OCI-LY7 (cell line): Measurements from ENCODE around the gene TEK. TPM values are rescaled to one million over a fixed set of nuclear protein-coding genes. Genes with fewer than 3 reads are reported as not detected.

Source experiments
- BruUV-seq: library from RNA; stranded (reverse); fragments of 400-500 nt; replicated peaks from 2 replicates; lab custom pipeline; 2021; lab: Mats Ljungman, UMichigan
- CTCF ChIA-PET: fragments of 300-600 bp; sonication (Branson Sonifier 250); formaldehyde crosslinking; loops from one replicate; lab custom pipeline; 2022; ENCODE audit warnings: antibody characterized with exemption; ENCODE audit not compliant: unreplicated experiment; lab: Charles Lee
- POLR2A ChIA-PET: fragments of 300-600 bp; sonication (Branson Sonifier 250); formaldehyde crosslinking; loops from one replicate; lab custom pipeline; 2022; ENCODE audit warnings: antibody characterized with exemption; lab: Charles Lee
- DNase-seq: peaks from one replicate; pipeline ENCODE4 v3.0.0-alpha.2; 2015; ENCODE audit warnings: low spot score
- H2AFZ ChIP-seq: fragments of 200-600 bp; sonication (generic), shearing (Covaris generic); 2 replicates; pipeline ENCODE4 v1.6.1; 2014; ENCODE audit warnings: mild to moderate bottlenecking, antibody characterized with exemption, low read length, moderate library complexity
- H3K27ac ChIP-seq: fragments of 200-600 bp; sonication (generic); 2 replicates; pipeline ENCODE4 v1.5.1; 2014; ENCODE audit warnings: mixed run types, low read depth, mild to moderate bottlenecking, moderate library complexity, low read length, inconsistent platforms; ENCODE audit not compliant: poor library complexity, severe bottlenecking
- H3K36me3 ChIP-seq: fragments of 200-600 bp; sonication (generic); 2 replicates; pipeline ENCODE4 v1.6.1; 2014; ENCODE audit warnings: mild to moderate bottlenecking, antibody characterized with exemption, low read length, moderate library complexity, mixed read lengths; ENCODE audit not compliant: insufficient read depth
- H3K4me1 ChIP-seq: fragments of 200-600 bp; sonication (generic); 2 replicates; pipeline ENCODE4 v1.5.1; 2014; ENCODE audit warnings: mild to moderate bottlenecking, low read length; ENCODE audit not compliant: insufficient read depth, poor library complexity, severe bottlenecking
- H3K4me2 ChIP-seq: fragments of 200-600 bp; sonication (generic); 2 replicates; pipeline ENCODE4 v1.6.1; 2014; ENCODE audit warnings: mild to moderate bottlenecking, low read length
- H3K4me3 ChIP-seq: fragments of 200-600 bp; sonication (generic); 2 replicates; pipeline ENCODE4 v1.5.1; 2014; ENCODE audit warnings: mild to moderate bottlenecking, low read depth, low read length; ENCODE audit not compliant: poor library complexity, severe bottlenecking
- H3K79me2 ChIP-seq: fragments of 200-600 bp; sonication (generic); 2 replicates; pipeline ENCODE4 v1.6.1; 2016; ENCODE audit warnings: low read depth, mild to moderate bottlenecking, low read length, moderate library complexity, mixed read lengths; ENCODE audit not compliant: insufficient read depth
- H3K9me2 ChIP-seq: fragments of 200-600 bp; sonication (generic); 2 replicates; pipeline ENCODE4 v1.6.1; 2016; ENCODE audit warnings: mild to moderate bottlenecking, low read length, mixed read lengths; ENCODE audit not compliant: insufficient read depth
- H3K9me3 ChIP-seq: fragments of 200-600 bp; sonication (generic); 2 replicates; pipeline ENCODE4 v1.6.1; 2014; ENCODE audit warnings: mild to moderate bottlenecking, mixed run types, low read length, mixed read lengths
- H4K20me1 ChIP-seq: fragments of 200-600 bp; sonication (generic); 2 replicates; pipeline ENCODE4 v1.6.1; 2014; ENCODE audit warnings: mild to moderate bottlenecking, antibody characterized with exemption, low read length, moderate library complexity, mixed read lengths; ENCODE audit not compliant: insufficient read depth
- EZH2phosphoT487 ChIP-seq: fragments of 200-600 bp; sonication (generic); IDR thresholded peaks from 2 replicates; pipeline ENCODE4 v1.6.1; 2018; ENCODE audit warnings: low read depth, borderline replicate concordance, mild to moderate bottlenecking, mixed run types, antibody characterized with exemption, low read length, moderate library complexity, mixed read lengths
- intact Hi-C: fragments of 100-400 bp; cut with micrococcal nuclease; formaldehyde crosslinking; loops from one replicate; pipeline ENCODE4 v1.10.0; 2022; ENCODE audit not compliant: unreplicated experiment
- total RNA-seq, 2 experiments: library from RNA; depleted of rRNA in 1 of 2; stranded (reverse); fragments of >200 nt in 1 of 2; shearing (Covaris generic) in 1 of 2; gene quantifications; 2 replicates each; pipeline ENCODE4 v1.2.3, GENCODE V29; 2014 to 2022
- TF ChIP-seq, protein P1 (sequence below): fragments of 200-600 bp; sonication (generic); conservative IDR thresholded peaks from 2 replicates; pipeline ENCODE4 v1.5.1; 2014; ENCODE audit warnings: mild to moderate bottlenecking, antibody characterized with exemption, low read length, moderate library complexity, mixed read lengths

Gene TEK
- total RNA-seq, 2 experiments from 2014 or later, result not detected

DNA sequence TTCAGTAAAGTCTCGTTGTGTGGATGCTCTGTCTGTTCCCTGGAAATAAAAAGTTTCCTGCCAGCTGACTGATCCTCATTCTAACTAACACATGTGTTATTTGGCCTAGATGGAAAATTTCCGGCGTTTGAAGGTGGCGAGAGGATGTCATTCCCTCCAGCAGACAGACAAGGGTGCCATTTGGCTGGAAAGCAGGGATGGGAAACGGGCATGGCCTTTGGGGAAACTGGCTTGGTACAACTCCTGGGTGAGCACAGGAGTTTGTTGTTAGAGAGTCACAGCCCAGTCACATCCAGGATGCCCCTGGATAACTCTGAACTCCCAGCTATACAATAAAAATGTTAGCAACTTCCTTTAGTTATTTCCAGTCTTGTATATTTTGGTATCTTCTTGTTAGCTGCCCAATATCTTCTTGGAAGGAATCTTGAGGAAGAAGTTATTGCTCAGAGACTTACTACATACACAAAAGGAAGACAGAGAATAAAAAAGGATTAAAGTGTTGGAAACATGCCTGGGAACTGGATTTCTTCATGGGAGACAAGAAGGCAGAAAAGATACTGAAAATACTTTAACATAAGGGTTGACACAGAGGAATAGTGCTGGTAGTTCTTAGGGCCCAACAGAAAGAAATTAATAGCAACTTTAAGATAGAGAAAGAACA lies 41.9 kb downstream of the TEK start:
- H2AFZ ChIP-seq, result no peak overlapping the region
- no TSS peak for BruUV-seq
- ChIA-PET CTCF (no interaction called here), POLR2A (interaction anchor here (0.6 kb wide), 1 partner anchor 175 kb away, joined by 3 read pairs; no protein-coding TSS in a partner anchor)
- H3K4me3 ChIP-seq, result no peak overlapping the region
- H3K4me2 ChIP-seq, result no peak overlapping the region
- no peaks in the 10 kb centered on the region for H3K4me1 ChIP-seq
- H3K36me3 ChIP-seq, result no peaks in the 10 kb centered on the region
- no peaks in the 10 kb centered on the region for H3K9me3 ChIP-seq
- DNase-seq, result no peak
- H4K20me1 ChIP-seq, result no peaks in the 10 kb centered on the region
- no peaks in the 10 kb centered on the region for H3K9me2 ChIP-seq
- TF ChIP-seq, protein P1, sequence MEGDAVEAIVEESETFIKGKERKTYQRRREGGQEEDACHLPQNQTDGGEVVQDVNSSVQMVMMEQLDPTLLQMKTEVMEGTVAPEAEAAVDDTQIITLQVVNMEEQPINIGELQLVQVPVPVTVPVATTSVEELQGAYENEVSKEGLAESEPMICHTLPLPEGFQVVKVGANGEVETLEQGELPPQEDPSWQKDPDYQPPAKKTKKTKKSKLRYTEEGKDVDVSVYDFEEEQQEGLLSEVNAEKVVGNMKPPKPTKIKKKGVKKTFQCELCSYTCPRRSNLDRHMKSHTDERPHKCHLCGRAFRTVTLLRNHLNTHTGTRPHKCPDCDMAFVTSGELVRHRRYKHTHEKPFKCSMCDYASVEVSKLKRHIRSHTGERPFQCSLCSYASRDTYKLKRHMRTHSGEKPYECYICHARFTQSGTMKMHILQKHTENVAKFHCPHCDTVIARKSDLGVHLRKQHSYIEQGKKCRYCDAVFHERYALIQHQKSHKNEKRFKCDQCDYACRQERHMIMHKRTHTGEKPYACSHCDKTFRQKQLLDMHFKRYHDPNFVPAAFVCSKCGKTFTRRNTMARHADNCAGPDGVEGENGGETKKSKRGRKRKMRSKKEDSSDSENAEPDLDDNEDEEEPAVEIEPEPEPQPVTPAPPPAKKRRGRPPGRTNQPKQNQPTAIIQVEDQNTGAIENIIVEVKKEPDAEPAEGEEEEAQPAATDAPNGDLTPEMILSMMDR, result no peak
- no peak for TF ChIP-seq EZH2phosphoT487
- no peak overlapping the region for H3K27ac ChIP-seq
- H3K79me2 ChIP-seq, result no peaks in the 10 kb centered on the region
- intact Hi-C loops, result no loop called here

DNA sequence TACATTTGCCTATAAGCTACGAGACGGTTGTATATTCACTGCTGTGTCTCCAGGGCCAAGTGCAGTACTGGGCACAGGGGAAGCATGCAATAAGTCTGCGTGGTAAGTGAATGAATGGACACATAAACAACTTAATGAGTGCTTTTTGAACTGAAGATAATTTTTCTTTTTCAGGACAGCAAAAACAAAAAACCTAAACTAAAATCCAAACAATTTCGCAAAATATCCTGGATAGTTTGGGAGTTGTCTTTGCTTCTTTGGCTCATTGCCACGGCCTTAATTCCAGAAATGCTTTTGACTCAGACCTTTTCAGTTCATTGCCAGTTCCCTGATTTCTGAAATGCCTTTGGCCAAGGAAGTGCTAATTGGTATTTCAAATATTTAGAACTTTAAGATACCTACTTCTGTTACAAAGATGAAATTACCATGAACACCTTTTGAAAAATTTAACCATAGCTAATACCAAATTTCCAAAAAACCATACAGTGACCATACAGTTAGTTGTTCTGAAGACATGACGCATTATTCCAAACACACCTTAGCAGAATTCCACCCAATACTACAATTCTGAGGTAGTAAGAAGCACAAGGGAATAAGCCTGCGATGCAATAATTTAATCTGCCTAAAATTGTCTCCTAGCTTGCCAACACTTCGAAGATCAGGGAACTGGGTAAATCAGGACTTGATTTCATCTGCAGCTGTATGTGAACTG lies 42.8 kb downstream of the TEK start:
- no TSS peak for BruUV-seq
- H3K4me3 ChIP-seq, result no peak overlapping the region
- H4K20me1 ChIP-seq, result no peaks in the 10 kb centered on the region
- H3K4me1 ChIP-seq, result no peaks in the 10 kb centered on the region
- H3K79me2 ChIP-seq, result no peaks in the 10 kb centered on the region
- ChIA-PET POLR2A (no interaction called here), CTCF (no interaction called here)
- H3K9me3 ChIP-seq, result no peaks in the 10 kb centered on the region
- no peak for TF ChIP-seq EZH2phosphoT487
- TF ChIP-seq, protein P1, result no peak
- no peak overlapping the region for H3K27ac ChIP-seq
- H3K9me2 ChIP-seq, result no peaks in the 10 kb centered on the region
- no peak overlapping the region for H2AFZ ChIP-seq
- no peaks in the 10 kb centered on the region for H3K36me3 ChIP-seq
- no peak for DNase-seq
- no peak overlapping the region for H3K4me2 ChIP-seq
- intact Hi-C loops, result no loop called here

DNA sequence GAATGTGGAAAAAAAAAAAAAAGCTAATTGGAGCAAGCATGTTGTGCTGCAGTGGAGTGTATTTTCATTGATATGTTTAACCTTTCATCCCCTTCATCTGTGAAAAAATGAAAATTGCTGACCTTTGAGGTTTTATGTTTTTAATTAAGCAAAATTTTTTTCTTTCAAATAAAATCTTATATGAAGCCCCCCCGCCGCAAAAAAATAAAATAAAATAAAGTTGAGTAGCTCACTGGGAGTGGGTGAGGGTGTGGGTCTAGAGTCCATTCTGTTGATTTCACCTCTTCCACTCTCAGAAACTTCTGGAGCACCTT lies 43.3 kb downstream of the TEK start:
- H4K20me1 ChIP-seq, result no peaks in the 10 kb centered on the region
- no peaks in the 10 kb centered on the region for H3K9me3 ChIP-seq
- no TSS peak for BruUV-seq
- H2AFZ ChIP-seq, result no peak overlapping the region
- H3K79me2 ChIP-seq, result no peaks in the 10 kb centered on the region
- intact Hi-C loops, result no loop called here
- H3K4me3 ChIP-seq, result no peak overlapping the region
- no peak overlapping the region for H3K4me2 ChIP-seq
- H3K4me1 ChIP-seq, result no peaks in the 10 kb centered on the region
- no peaks in the 10 kb centered on the region for H3K9me2 ChIP-seq
- ChIA-PET CTCF (no interaction called here), POLR2A (no interaction called here)
- no peak overlapping the region for H3K27ac ChIP-seq
- no peak for DNase-seq
- H3K36me3 ChIP-seq, result no peaks in the 10 kb centered on the region
- no peak for TF ChIP-seq EZH2phosphoT487
- TF ChIP-seq, protein P1, result no peak
